HG03103 (cell line): ENCODE measurements around the gene RNFT2.

Source experiments
- ATAC-seq: cut with Tn5 transposase; IDR thresholded peaks from one replicate; pipeline ENCODE4 v1.9.1; 2021; ENCODE audit warnings: low read depth; ENCODE audit not compliant: unreplicated experiment

The RNFT2 gene

GRCh38 chr12:116864371-116865160 lies 126.5 kb downstream of the RNFT2 start:
- no peak for ATAC-seq

DNA sequence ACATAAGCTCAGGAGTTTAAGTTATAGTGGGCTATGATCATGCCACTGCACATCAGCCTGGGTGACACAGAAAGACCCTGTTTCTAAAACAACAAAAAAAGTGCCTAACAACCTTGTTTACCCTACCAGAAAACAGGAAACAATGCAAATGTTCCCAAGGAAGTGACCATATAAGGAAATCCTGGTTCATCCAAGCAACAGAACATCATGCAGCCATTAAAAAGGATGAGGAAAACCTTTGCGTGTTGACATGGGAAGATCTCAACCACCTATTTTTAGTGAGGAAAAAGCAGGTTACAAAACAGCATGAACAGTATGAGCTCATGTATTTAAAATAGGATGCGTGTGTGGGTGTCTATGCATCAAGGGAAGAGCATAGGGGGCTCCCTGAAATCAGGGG lies 129.4 kb downstream of the RNFT2 start:
- no peak for ATAC-seq

GRCh38 chr12:116870306-116870705 lies 132.2 kb downstream of the RNFT2 start:
- no peak for ATAC-seq

DNA sequence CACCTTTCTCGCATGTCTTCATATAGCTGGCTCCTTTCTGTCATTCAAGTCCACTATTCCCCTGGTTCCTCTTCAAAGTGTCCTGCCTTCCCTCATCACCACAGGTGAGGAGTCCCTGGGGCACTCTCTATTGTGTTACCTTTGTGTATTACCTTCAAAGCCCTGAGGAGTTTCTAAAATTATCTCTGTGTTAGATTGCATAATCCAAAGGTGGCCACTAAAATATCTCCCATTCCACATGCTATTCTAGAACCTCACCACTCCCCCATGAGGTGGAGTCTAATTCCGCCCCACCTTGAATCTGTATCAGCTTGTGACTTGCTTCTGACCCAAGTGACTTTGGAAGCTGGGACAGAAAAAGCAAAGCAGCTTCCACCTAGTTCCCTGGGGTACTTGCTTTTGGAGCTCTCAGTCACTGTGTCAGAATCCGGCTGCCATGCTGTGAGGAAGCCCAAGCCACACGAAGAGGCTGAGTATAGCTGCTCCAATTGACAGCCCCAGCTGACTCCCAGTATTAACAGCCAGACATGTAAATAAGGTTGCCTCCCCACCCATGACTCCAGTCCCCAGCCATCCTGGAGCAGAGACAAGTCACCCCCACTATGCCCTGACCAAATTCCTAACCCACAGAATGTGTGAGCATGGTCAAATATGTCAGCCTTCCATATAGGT lies 136.3 kb downstream of the RNFT2 start:
- ATAC-seq = no peak

GRCh38 chr12:116876151-116876869 lies 138.2 kb downstream of the RNFT2 start:
- no peak for ATAC-seq

GRCh38 chr12:116878567-116879508 lies 140.7 kb downstream of the RNFT2 start:
- no peak for ATAC-seq

- no peak for ATAC-seq
Observed at GRCh38 chr12:116879509-116880212, 141.5 kb downstream of the RNFT2 start.

- no peak for ATAC-seq
Observed at GRCh38 chr12:116880213-116880816, 142.2 kb downstream of the RNFT2 start.

DNA sequence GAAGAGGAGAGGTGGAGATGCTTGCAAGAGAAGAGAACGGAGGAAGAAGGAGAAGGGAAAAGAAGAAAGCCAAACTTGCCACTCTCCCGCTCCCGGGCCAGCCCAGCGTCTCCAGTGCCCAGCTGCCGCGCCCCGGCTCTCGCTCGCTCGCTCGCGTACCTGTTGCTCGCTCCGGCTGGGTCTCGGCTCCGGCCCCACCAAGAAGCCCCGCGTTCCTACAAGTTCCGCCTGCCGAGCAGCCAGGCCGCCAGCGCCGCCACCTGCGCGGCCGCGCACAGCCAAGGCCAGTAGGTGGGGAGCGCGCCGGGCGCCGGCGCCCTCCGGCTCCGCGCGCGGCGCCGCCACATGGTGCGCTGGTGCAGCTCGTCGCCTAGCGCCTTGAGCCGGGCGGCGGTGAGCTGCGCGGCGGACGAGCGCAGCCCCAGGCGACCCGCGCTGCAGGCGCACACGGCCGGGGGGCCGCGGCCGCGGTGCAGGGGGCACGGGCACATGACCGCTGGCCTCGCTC lies 142.8 kb downstream of the RNFT2 start:
- peak; percentile 74 for ATAC-seq

DNA sequence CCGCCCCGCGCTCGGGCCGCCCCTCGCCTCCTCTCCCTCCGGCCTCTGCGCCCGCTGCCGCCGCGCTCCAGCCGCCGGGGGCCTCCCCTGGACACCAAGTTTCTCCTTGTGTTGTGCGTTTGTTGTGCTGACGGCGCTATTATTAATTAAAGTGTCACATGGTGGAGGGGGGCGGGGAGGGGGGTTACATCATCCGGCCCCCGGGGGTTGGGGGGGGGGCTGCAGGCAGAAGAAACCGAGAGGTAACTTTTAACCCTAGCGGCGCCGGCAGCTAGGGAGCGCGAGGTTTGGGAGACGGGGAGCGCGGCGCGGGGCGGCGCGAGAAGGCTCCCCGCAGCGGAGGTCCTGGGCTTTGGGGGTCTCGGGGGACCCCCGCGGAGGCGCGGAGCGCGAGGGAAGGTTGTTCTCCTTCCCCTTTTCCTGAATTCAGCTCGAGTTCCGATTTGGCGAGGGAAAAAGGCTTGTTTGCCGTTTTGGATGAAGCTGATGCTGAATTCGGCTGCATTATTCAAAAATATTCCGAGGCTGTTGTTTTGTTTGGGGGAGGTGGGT lies 143.3 kb downstream of the RNFT2 start, which contains the start of gene HRK:
HRK (minus strand) TSS at position 117 of the 552 bp plus-strand sequence. CDS start 134 bp downstream, outside the sequence.
- no peak for ATAC-seq

DNA sequence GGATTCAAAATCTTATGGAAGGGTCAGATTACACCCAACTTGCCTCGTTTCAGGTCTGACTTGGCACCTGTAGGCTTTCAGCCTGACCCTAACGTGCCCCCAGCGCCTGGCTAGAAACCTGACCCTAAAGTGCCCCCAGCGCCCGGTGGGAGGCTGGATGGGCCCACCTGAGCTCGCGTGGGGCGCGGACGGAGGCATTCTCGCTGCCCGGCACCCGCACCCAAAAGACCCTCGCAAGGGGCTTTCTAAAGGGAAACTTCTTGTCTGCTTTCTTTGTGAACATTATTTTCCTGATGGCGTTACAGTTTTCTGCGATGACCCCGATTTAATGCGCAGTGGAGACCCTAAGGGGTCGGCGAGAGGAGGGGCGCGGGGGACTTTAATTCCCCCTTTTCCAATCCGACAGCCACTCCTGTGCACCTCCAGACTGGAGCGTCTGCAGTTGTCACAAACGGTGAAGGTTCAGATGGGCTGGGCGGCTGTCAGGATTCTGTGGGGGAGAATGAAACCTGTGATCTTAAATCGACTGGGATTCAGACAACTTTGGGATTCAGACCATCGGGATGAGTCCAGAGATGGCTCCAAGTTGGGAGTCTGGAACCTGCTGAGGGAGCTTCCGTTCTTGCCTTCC lies 143.9 kb downstream of the RNFT2 start:
- ATAC-seq = no peak

DNA sequence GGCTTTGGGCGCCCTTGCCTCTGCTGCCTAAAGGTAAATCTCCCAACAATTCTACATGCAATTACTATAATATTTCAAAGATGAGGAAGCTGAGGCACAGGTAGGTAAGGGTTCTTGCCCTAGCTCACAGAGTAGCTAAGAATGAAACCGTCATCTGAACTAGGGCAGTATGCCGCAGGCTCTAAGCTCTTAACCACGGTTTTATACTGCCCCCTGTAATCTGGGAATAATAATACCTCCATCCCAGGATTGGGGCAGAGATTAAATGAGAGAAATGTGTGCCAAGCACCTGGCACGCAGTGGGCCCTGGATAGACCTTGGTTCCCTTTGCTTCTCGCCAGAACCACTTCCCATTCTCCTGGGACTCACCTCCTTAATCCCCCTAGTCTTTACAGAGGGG lies 144.6 kb downstream of the RNFT2 start:
- no peak for ATAC-seq

DNA sequence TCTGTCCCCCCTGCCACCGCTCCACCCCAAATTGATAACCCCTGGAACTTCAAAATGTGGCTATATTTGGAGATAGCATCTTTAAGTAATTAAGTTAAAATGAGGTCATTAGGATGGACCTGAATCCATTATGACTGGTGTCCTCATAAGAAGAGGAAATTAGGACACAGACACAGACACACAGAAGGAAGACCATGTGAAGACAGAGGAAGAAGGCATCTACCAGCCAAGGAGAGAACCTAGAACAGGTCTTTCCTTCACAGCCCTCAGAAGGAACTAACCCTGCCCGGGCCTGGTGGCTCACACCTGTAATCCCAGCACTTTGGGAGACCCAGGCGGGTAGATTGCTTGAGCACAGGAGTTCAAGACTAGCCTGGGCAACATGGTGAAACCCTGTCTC lies 146.8 kb downstream of the RNFT2 start:
- ATAC-seq = no peak

- ATAC-seq = no peak
Observed at GRCh38 chr12:116885491-116885890, 147.4 kb downstream of the RNFT2 start.

DNA sequence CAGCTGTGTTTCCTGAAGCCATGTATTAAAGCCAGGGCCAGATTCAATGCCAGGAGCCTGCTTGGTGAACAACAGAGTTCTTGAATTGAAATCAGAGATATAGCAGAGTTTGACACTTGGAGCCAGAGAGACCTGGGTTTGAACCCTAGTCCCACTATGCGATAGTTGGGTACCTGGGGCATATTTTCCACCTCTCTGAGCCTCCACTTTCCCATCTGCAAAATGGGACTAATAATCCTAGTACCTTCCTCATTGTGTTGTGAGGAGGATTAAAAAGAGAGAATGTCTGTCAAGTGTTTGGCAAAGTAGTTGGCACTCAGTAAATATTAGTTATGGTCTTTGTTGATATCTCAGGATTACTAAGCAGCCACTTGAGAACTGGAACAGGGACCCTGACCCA lies 149.1 kb downstream of the RNFT2 start:
- no peak for ATAC-seq

DNA sequence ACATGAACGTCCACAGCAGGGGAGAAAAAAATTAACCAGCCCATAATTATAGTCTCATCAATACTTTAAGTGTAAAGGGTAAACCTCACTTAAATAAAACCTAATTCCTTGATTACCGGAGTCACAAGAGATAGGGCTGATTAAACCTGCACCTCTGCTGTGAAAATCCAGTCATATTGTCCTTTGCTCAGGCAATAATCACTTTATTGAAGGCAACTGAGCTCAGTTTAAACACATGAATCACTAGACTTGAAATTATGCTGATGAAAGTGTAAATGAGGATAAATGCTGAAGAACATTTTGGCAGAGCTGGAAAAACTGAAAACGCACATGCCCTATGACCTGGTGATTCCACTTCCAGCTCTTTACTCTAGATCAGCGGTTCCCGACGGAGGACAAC lies 149.8 kb downstream of the RNFT2 start:
- no peak for ATAC-seq

DNA sequence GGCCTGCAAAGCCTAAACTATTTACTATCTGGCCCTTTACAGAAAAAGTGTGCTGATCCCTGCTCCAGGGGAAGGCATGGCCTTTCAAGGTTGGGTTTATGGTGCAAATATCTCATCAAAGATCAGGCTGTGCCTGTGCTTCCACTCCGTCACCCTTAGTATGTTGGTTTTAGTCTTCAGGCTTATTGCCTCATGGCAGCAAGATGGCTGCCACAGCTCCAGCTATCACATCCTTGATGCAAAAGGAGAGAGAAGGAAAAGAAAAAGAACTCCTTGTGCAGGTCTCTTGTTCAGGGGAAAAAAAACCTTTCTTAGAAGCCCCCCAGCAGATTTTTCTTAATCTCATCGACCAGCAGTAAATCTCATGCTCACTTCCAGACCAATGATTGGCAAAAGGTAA lies 152.2 kb downstream of the RNFT2 start:
- ATAC-seq = no peak

DNA sequence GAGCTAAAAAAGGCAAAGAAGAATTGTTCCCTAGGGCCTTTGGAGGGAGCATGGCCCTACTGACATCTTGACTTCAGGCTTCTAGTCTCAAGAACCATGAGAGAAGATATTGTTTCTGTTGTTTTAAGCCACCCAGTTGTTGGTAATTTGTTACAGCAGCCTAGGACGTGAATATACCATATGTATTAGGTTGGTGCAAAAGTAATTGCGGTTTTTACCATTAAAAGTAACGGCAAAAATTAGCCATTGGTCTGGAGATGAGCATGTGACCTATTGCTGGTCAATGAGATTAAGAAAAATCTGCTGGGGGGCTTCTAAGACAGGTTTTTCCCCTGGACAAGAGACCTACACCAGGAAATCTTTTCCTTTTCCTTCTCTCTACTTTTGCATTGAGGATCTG lies 152.9 kb downstream of the RNFT2 start:
- no peak for ATAC-seq
